HepG2 (cell line): ENCODE results near the gene BRCA1. TPM values are rescaled to one million over a fixed set of nuclear protein-coding genes. Genes with fewer than 3 reads are reported as not detected.
A peak's percentile ranks its signal among the peaks of the same experiment; 100 is the strongest.

Source experiments
- ARHGAP35 ChIP-seq: sonication (generic); formaldehyde crosslinking; IDR thresholded peaks from 2 replicates; pipeline ENCODE4 v1.9.0; 2022; ENCODE audit warnings: mild to moderate bottlenecking, inconsistent platforms, moderate library complexity, missing genetic modification reagents, borderline replicate concordance
- ATF1 ChIP-seq: IDR thresholded peaks from 2 replicates; pipeline ENCODE4 v1.6.1; 2016; ENCODE audit warnings: mild to moderate bottlenecking, control low read depth
- CC2D1A ChIP-seq: sonication (generic); formaldehyde crosslinking; IDR thresholded peaks from 2 replicates; pipeline ENCODE4 v1.8.1; 2023; ENCODE audit warnings: mild to moderate bottlenecking, missing genetic modification reagents
- CCDC6 ChIP-seq: sonication (generic); formaldehyde crosslinking; IDR thresholded peaks from 2 replicates; pipeline ENCODE4 v1.8.1; 2022; ENCODE audit warnings: mild to moderate bottlenecking, missing genetic modification reagents, moderate library complexity
- DMAP1 ChIP-seq: IDR thresholded peaks from 2 replicates; pipeline ENCODE4 v1.6.1; 2016
- DNMT3B ChIP-seq: conservative IDR thresholded peaks from 2 replicates; pipeline ENCODE4 v1.6.1; 2016; ENCODE audit warnings: missing biosample characterization, control low read depth
- FOXO1 ChIP-seq: sonication (generic); formaldehyde crosslinking; IDR thresholded peaks from 2 replicates; pipeline ENCODE4 v1.4.0; 2020; ENCODE audit warnings: missing genetic modification reagents
- HNRNPK ChIP-seq: fragments of 200-400 bp; formaldehyde crosslinking; IDR thresholded peaks from 2 replicates; pipeline ENCODE4 v1.6.1; 2018; ENCODE audit warnings: low read length, low read depth, moderate library complexity, mild to moderate bottlenecking; ENCODE audit not compliant: poor library complexity, severe bottlenecking
- KAT8 ChIP-seq: IDR thresholded peaks from 2 replicates; pipeline ENCODE4 v1.6.1; 2016; ENCODE audit warnings: missing genetic modification reagents, missing compliant biosample characterization
- MAFF ChIP-seq: IDR thresholded peaks from 2 replicates; pipeline ENCODE4 v1.6.1; 2011; ENCODE audit warnings: low read depth, low read length, improper control_type of control experiment
- MIER2 ChIP-seq: IDR thresholded peaks from 2 replicates; pipeline ENCODE4 v1.6.1; 2016; ENCODE audit warnings: missing biosample characterization, missing genetic modification reagents
- TGIF2 ChIP-seq: IDR thresholded peaks from 2 replicates; pipeline ENCODE4 v1.6.1; 2016; ENCODE audit warnings: control low read depth, missing compliant biosample characterization
- TSC22D2 ChIP-seq: sonication (generic); formaldehyde crosslinking; IDR thresholded peaks from 2 replicates; pipeline ENCODE4 v1.5.1; 2020; ENCODE audit warnings: missing genetic modification reagents, mild to moderate bottlenecking, borderline replicate concordance
- ZBTB1 ChIP-seq: sonication (generic); formaldehyde crosslinking; IDR thresholded peaks from 2 replicates; pipeline ENCODE4 v1.4.0; 2020; ENCODE audit warnings: missing genetic modification reagents, borderline replicate concordance
- ZBTB3 ChIP-seq: sonication (generic); formaldehyde crosslinking; IDR thresholded peaks from 2 replicates; pipeline ENCODE4 v1.4.0; 2020; ENCODE audit warnings: low read depth, mild to moderate bottlenecking, moderate library complexity, missing genetic modification reagents, borderline replicate concordance
- ZNF160 ChIP-seq: sonication (generic); formaldehyde crosslinking; IDR thresholded peaks from 2 replicates; pipeline ENCODE4 v1.8.0; 2022; ENCODE audit warnings: mild to moderate bottlenecking, inconsistent platforms, missing genetic modification reagents
- ZNF235 ChIP-seq: sonication (generic); formaldehyde crosslinking; IDR thresholded peaks from 2 replicates; pipeline ENCODE4 v1.8.1; 2023; ENCODE audit warnings: mild to moderate bottlenecking, missing genetic modification reagents, borderline replicate concordance
- ZNF33A ChIP-seq: sonication (generic); formaldehyde crosslinking; IDR thresholded peaks from 2 replicates; pipeline ENCODE4 v1.5.1; 2020; ENCODE audit warnings: missing genetic modification reagents, mild to moderate bottlenecking, moderate library complexity, borderline replicate concordance
- ZNF441 ChIP-seq: sonication (generic); formaldehyde crosslinking; IDR thresholded peaks from 2 replicates; pipeline ENCODE4 v1.7.0; 2021; ENCODE audit warnings: missing genetic modification reagents, borderline replicate concordance
- ZNF552 ChIP-seq: sonication (generic); formaldehyde crosslinking; IDR thresholded peaks from 2 replicates; pipeline ENCODE4 v1.9.0; 2022; ENCODE audit warnings: missing genetic modification reagents, mild to moderate bottlenecking, borderline replicate concordance
- ZNF7 ChIP-seq: IDR thresholded peaks from 2 replicates; pipeline ENCODE4 v1.6.1; 2016; ENCODE audit warnings: missing biosample characterization, missing genetic modification reagents
- ZNF776 ChIP-seq: sonication (generic); formaldehyde crosslinking; IDR thresholded peaks from 2 replicates; pipeline ENCODE4 v1.4.0; 2020; ENCODE audit warnings: mild to moderate bottlenecking, missing genetic modification reagents
- ZNF790 ChIP-seq: sonication (generic); formaldehyde crosslinking; IDR thresholded peaks from 2 replicates; pipeline ENCODE4 v1.8.0; 2022; ENCODE audit warnings: missing genetic modification reagents, mild to moderate bottlenecking, borderline replicate concordance
- polyA plus RNA-seq, 8 experiments: library from polyadenylated mRNA; depleted of rRNA in 3 of 8; stranded (reverse) in 7 of 8; unstranded in 1 of 8; fragments of >200 nt; fragmentation: Illumina TruSeq in 4 of 8; extraction: Trizol in 4 of 8; gene quantifications; 2 replicates each; pipeline versions ENCODE4 v1.2.1 to v1.2.3, GENCODE V29; 2011 to 2016; ENCODE audit warnings: low read depth in 4 of 8, missing spikeins in 1 of 8, mixed read lengths in 1 of 8; ENCODE audit not compliant: insufficient read depth in 1 of 8
- total RNA-seq, 5 experiments: library from RNA; depleted of rRNA; stranded (reverse); fragments of >200 nt; fragmentation: Illumina TruSeq; extraction: Trizol; gene quantifications; 2 replicates each; pipeline ENCODE4 v1.2.3, GENCODE V29; 2016; ENCODE audit warnings: low read depth in 1 of 5
- TF ChIP-seq, protein P1 (sequence below): sonication (generic); formaldehyde crosslinking; IDR thresholded peaks from 2 replicates; pipeline ENCODE4; 2020; ENCODE audit warnings: missing genetic modification reagents, mild to moderate bottlenecking, borderline replicate concordance
- TF ChIP-seq, protein P2 (sequence below): sonication (generic); formaldehyde crosslinking; IDR thresholded peaks from 2 replicates; pipeline ENCODE4 v1.8.0; 2022; ENCODE audit warnings: missing genetic modification reagents, mild to moderate bottlenecking, moderate library complexity, borderline replicate concordance

The BRCA1 gene
- total and polyA plus RNA-seq, 2 of the 13 experiments (the other 11 are each of a cell fraction or from before 2014, with no cell fraction given), result 13.3 to 37.5 TPM

DNA sequence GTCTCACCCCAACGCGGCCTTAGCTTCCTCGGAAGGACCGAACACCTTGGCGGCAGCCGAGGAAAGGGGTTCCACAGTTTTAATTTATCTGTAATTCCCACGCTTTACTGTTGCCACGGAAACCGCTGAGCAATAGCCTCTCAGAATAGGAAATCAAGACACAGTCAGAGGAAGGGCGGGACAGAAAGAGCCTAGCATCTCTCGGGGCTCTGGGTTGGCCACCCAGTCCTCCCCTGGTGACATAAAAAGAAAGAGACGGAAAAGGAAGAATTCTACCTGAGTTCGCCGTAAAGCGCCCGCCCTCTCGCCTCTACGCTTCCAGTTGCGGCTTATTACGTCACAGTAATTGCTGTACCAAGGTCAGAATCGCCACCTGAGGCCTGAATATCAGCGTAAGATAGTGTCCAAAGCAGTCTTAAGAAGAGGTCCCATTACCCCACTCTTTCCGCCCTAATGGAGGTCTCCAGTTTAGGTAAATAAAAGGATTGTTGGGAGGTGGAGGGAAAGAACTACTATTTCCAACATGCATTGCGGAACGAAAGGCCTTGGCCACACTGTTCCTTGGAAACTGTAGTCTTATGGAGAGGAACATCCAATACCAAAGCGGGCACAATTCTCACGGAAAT lies 45.1 kb upstream of the BRCA1 start (continued):
- TF ChIP-seq, protein P1, sequence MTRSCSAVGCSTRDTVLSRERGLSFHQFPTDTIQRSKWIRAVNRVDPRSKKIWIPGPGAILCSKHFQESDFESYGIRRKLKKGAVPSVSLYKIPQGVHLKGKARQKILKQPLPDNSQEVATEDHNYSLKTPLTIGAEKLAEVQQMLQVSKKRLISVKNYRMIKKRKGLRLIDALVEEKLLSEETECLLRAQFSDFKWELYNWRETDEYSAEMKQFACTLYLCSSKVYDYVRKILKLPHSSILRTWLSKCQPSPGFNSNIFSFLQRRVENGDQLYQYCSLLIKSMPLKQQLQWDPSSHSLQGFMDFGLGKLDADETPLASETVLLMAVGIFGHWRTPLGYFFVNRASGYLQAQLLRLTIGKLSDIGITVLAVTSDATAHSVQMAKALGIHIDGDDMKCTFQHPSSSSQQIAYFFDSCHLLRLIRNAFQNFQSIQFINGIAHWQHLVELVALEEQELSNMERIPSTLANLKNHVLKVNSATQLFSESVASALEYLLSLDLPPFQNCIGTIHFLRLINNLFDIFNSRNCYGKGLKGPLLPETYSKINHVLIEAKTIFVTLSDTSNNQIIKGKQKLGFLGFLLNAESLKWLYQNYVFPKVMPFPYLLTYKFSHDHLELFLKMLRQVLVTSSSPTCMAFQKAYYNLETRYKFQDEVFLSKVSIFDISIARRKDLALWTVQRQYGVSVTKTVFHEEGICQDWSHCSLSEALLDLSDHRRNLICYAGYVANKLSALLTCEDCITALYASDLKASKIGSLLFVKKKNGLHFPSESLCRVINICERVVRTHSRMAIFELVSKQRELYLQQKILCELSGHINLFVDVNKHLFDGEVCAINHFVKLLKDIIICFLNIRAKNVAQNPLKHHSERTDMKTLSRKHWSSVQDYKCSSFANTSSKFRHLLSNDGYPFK (CRISPR knock-in tag), result no peak
- no peak for TF ChIP-seq ZNF552
- TF ChIP-seq MAFF, result no peak
- TF ChIP-seq ZNF160 (CRISPR knock-in tag), result no peak; the same call in 1 of the 2 replicates
- TF ChIP-seq ZNF441 (CRISPR knock-in tag), result 0 out of 2 replicates have a peak, but pooled peaks have one; percentile 19
- TF ChIP-seq DMAP1, result no peak
- no peak for TF ChIP-seq ZNF235 (CRISPR knock-in tag)
- no peak for TF ChIP-seq ZNF7 (CRISPR knock-in tag)
- TF ChIP-seq ZNF776 (CRISPR knock-in tag), result 0 out of 2 replicates have a peak, but pooled peaks have one; percentile 24
- 0 out of 2 replicates have a peak, but pooled peaks have one; percentile 16 for TF ChIP-seq CC2D1A (CRISPR knock-in tag)
- no peak for TF ChIP-seq TGIF2 (CRISPR knock-in tag)
- TF ChIP-seq, protein P2, sequence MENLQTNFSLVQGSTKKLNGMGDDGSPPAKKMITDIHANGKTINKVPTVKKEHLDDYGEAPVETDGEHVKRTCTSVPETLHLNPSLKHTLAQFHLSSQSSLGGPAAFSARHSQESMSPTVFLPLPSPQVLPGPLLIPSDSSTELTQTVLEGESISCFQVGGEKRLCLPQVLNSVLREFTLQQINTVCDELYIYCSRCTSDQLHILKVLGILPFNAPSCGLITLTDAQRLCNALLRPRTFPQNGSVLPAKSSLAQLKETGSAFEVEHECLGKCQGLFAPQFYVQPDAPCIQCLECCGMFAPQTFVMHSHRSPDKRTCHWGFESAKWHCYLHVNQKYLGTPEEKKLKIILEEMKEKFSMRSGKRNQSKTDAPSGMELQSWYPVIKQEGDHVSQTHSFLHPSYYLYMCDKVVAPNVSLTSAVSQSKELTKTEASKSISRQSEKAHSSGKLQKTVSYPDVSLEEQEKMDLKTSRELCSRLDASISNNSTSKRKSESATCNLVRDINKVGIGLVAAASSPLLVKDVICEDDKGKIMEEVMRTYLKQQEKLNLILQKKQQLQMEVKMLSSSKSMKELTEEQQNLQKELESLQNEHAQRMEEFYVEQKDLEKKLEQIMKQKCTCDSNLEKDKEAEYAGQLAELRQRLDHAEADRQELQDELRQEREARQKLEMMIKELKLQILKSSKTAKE, result no peak
- peak; percentile 95 for TF ChIP-seq ZBTB3 (CRISPR knock-in tag)
- TF ChIP-seq CCDC6 (CRISPR knock-in tag), result 0 out of 2 replicates have a peak, but pooled peaks have one; percentile 54
- TF ChIP-seq ATF1, result peak; percentile 99
- no peak; the same call in 1 of the 2 replicates for TF ChIP-seq DNMT3B (CRISPR knock-in tag)
- no peak for TF ChIP-seq ZNF33A
- no peak for TF ChIP-seq MIER2
- TF ChIP-seq ZBTB1 (CRISPR knock-in tag), result no peak
- TF ChIP-seq TSC22D2 (CRISPR knock-in tag), result no peak; the same call in 1 of the 2 replicates
- TF ChIP-seq HNRNPK, result no peak
- TF ChIP-seq ARHGAP35 (CRISPR knock-in tag), result no peak
- 0 out of 2 replicates have a peak, but pooled peaks have one; percentile 1 for TF ChIP-seq FOXO1 (CRISPR knock-in tag)
- TF ChIP-seq ZNF790 (CRISPR knock-in tag), result no peak
- TF ChIP-seq KAT8 (CRISPR knock-in tag), result peak; percentile 95
